Prostate gland (tissue), 2 donors: ENCODE results near the gene OTUB1. TPM values are rescaled to one million over a fixed set of nuclear protein-coding genes. Genes with fewer than 3 reads are reported as not detected.

ENCODE experiments used
- DNase-seq: peaks from one replicate; pipeline ENCODE4 v3.0.0-alpha.2; 2019; ENCODE audit warnings: low spot score
- H3K27ac ChIP-seq, 2 donors: fragments of 200-600 bp; sonication (generic); 2 replicates each; pipeline ENCODE4 v1.5.1; 2017 to 2019
- H3K27me3 ChIP-seq: fragments of 200-600 bp; sonication (generic); replicated peaks from 2 replicates; pipeline ENCODE4 v1.5.1; 2019; ENCODE audit not compliant: insufficient read depth
- H3K36me3 ChIP-seq, 2 donors: fragments of 200-600 bp; sonication (generic); 1 replicate in 1 of 2; 2 replicates in 1 of 2; pipeline versions ENCODE4 v1.5.1 to v1.8.1; 2017 to 2019
- H3K4me1 ChIP-seq: fragments of 200-600 bp; sonication (generic); replicated peaks from 2 replicates; pipeline ENCODE4 v1.5.1; 2019
- H3K4me3 ChIP-seq, 2 donors: fragments of 200-600 bp; sonication (generic); 2 replicates each; pipeline ENCODE4 v1.5.1; 2017 to 2019
- H3K9me3 ChIP-seq: fragments of 200-600 bp; sonication (generic); 2 replicates; pipeline ENCODE4 v1.5.1; 2017
- CTCF ChIP-seq, 4 experiments: fragments of 200-600 bp in 2 of 4; fragments of 450-650 bp in 2 of 4; sonication (generic) in 2 of 4; IDR thresholded peaks; 1 replicate in 3 of 4; 2 replicates in 1 of 4; pipeline ENCODE4 v1.5.1; 2016 to 2019; ENCODE audit warnings: antibody characterized with exemption in 4 of 4, mild to moderate bottlenecking in 2 of 4, moderate library complexity in 2 of 4
- POLR2A ChIP-seq: fragments of 450-650 bp; IDR thresholded peaks from one replicate; pipeline ENCODE4 v1.6.1; 2016; ENCODE audit warnings: antibody characterized with exemption, mild to moderate bottlenecking
- POLR2AphosphoS5 ChIP-seq: sonication (generic); formaldehyde crosslinking; IDR thresholded peaks from one replicate; pipeline ENCODE4 v1.6.1; 2017; ENCODE audit warnings: antibody characterized with exemption
- WGBS: methylation state at CpG from one replicate; pipeline ENCODE4 v1.1.5; 2018; 5-methylcytosine and 5-hydroxymethylcytosine counted together
- intact Hi-C: fragments of 100-400 bp; cut with DNase I; formaldehyde crosslinking; loops from one replicate; pipeline ENCODE4 v1.14.2; 2022
- total RNA-seq, 2 donors: library from RNA; depleted of rRNA; stranded (reverse); fragments of >200 nt; gene quantifications; one replicate each; pipeline ENCODE4 v1.1.0, GENCODE V29; 2016

OTUB1 gene
- total RNA-seq, 2 donors from 2014 or later = 79.6 to 118 TPM

GRCh38 chr11:63940786-63941185 is 45.5 kb upstream of the OTUB1 start:
- no peak overlapping the region for H3K4me3 ChIP-seq
- H3K27me3 ChIP-seq = no peaks in the 10 kb centered on the region
- intact Hi-C loops = no loop called here
- no peaks in the 10 kb centered on the region for H3K9me3 ChIP-seq
- no peaks in the 10 kb centered on the region for H3K36me3 ChIP-seq
- H3K4me1 ChIP-seq = no peaks in the 10 kb centered on the region
- TF ChIP-seq POLR2AphosphoS5 (no peak), POLR2A (no peak), CTCF (IDR thresholded peaks at IDR 0.05) (no peak)
- DNase-seq = no peak
- 83% methylated on average over 6 of the region's 6 CpGs for WGBS
- no peak overlapping the region for H3K27ac ChIP-seq

DNA sequence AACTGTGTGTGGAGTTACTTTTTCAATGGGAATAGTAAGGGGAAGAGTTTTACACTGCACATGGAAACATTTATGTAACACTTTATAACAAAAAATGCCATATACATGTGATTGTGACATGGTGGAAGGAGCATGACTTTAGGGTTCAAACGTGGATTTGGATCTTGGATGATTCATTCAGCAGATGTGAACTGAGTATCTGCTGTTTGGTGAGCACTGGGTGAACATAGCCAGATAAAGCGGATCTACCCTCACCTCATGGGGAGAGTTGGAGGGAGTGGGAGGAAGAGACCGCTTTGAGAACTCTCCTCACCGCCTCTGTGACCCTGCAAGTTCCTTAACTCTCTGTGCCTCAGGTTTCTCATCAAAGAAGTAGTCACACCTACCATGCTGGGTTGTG is 44.3 kb upstream of the OTUB1 start:
- WGBS = 86% methylated on average over 4 of the region's 4 CpGs
- DNase-seq = no peak
- Histone ChIP-seq H3K4me1 (no peaks in the 10 kb centered on the region), H3K4me3 (no peak overlapping the region), H3K27me3 (no peaks in the 10 kb centered on the region), H3K9me3 (no peaks in the 10 kb centered on the region), H3K36me3 (no peaks in the 10 kb centered on the region), H3K27ac (no peak overlapping the region)
- no peak for TF ChIP-seq POLR2AphosphoS5
- TF ChIP-seq CTCF (IDR thresholded peaks at IDR 0.05) = no peak
- TF ChIP-seq POLR2A = no peak
- intact Hi-C loops = no loop called here

DNA sequence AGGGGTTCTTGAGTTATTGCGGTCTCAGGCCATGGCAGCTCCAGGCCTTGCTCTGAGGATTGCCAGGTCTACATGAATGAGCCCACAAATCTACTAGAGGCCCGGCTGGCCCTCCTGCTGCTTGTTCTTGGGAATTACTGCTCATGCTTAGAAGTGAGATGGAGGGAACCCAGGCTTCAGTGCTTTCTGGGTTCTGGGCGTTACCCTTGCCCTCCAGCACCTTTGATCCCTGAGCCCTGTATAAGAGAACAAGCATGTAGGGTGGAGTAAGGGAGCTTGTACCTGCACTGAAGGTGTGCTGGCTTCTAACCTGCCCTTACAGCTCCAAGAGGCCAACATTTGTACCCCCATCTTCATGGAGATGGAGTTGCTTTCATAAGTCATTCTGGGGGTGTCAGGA is 43.4 kb upstream of the OTUB1 start:
- WGBS = 80% methylated on average over 3 of the region's 3 CpGs
- Histone ChIP-seq H3K4me1 (no peaks in the 10 kb centered on the region), H3K36me3 (no peaks in the 10 kb centered on the region), H3K27ac (no peak overlapping the region), H3K9me3 (no peaks in the 10 kb centered on the region), H3K4me3 (no peak overlapping the region), H3K27me3 (no peaks in the 10 kb centered on the region)
- TF ChIP-seq CTCF (IDR thresholded peaks at IDR 0.05) (no peak), POLR2AphosphoS5 (no peak), POLR2A (no peak)
- intact Hi-C loops = no loop called here
- no peak for DNase-seq

GRCh38 chr11:63944987-63945386 is 41.3 kb upstream of the OTUB1 start:
- Histone ChIP-seq H3K9me3 (no peaks in the 10 kb centered on the region), H3K36me3 (no peaks in the 10 kb centered on the region), H3K27ac (peak overlapping the region; percentile 14 to 19), H3K4me1 (no peaks in the 10 kb centered on the region), H3K4me3 (no peak overlapping the region), H3K27me3 (no peaks in the 10 kb centered on the region)
- TF ChIP-seq POLR2A (no peak), POLR2AphosphoS5 (no peak), CTCF (IDR thresholded peaks at IDR 0.05) (no peak)
- DNase-seq = no peak
- intact Hi-C loops = loop anchor here (1.0 to 2.0 kb wide), 2 partner anchors 108 to 176 kb away; partner anchors contain the start of gene ZFTA
- WGBS = 39% methylated on average over 8 of the region's 8 CpGs

- H3K4me3 ChIP-seq = no peak overlapping the region
- TF ChIP-seq POLR2AphosphoS5 (peak; percentile 71), POLR2A (no peak), CTCF (IDR thresholded peaks at IDR 0.05) (peak; percentile 50 to 96 (median 85))
- no peaks in the 10 kb centered on the region for H3K4me1 ChIP-seq
- no peaks in the 10 kb centered on the region for H3K36me3 ChIP-seq
- intact Hi-C loops = loop anchor here (1.0 to 2.0 kb wide), 2 partner anchors 108 to 177 kb away; partner anchors contain the start of gene ZFTA
- WGBS = 23% methylated on average over 14 of the region's 14 CpGs
- peak overlapping the region; percentile 14 to 19 for H3K27ac ChIP-seq
- H3K9me3 ChIP-seq = no peaks in the 10 kb centered on the region
- no peaks in the 10 kb centered on the region for H3K27me3 ChIP-seq
- DNase-seq = peak; percentile 85
Observed at GRCh38 chr11:63945477-63946163, 40.6 kb upstream of the OTUB1 start.
